GM23248 (cell line): ENCODE data around the gene UNC5C.

Experiments used
- EZH2 ChIP-seq: fragments of 200-600 bp; sonication (generic); IDR thresholded peaks from 2 replicates; pipeline ENCODE4 v1.6.1; 2018; ENCODE audit warnings: antibody characterized with exemption, mild to moderate bottlenecking; ENCODE audit not compliant: insufficient read depth, poor library complexity, severe bottlenecking
- EZH2phosphoT487 ChIP-seq: fragments of 200-600 bp; sonication (generic); IDR thresholded peaks from 2 replicates; pipeline ENCODE4 v1.6.1; 2018; ENCODE audit warnings: antibody characterized with exemption, moderate library complexity, mild to moderate bottlenecking, low read depth; ENCODE audit not compliant: insufficient read depth

DNA sequence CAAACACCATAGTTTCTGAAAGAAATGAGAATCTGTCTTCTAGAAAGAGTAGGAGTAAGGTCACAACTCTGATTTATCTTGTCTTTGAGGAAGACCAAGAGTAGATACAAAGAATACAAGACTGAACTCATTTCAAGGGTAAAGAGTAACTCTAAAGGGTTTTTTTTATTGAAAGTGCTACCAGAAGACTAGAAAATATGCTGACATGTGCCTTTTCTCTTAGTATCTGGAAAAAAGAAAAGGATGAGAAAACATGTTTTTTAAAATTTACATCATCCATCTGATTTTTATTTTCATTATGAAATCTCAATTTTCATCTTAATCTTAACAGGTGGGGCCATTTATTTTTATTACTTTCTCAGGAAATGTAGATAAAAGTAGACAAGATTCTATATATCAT lies 43.0 kb downstream of the UNC5C start:
- TF ChIP-seq EZH2 (no peak), EZH2phosphoT487 (no peak)
